Lung (tissue), 16 donors: ENCODE data around the gene IRS4. TPM values are rescaled to one million over a fixed set of nuclear protein-coding genes. Genes with fewer than 3 reads are reported as not detected.

Source experiments
- ATAC-seq: fragments of 200-7000 bp; cut with Tn5 transposase; one replicate; pipeline ENCODE4 v1.9.1; 2020; ENCODE audit warnings: moderate number of reproducible peaks; ENCODE audit not compliant: insufficient read depth, low FRiP score
- DNase-seq, 3 donors: peaks; one replicate each; pipeline ENCODE4 v3.0.0-alpha.2; 2013 to 2017
- H3K27ac ChIP-seq, 2 donors: one replicate each; pipeline ENCODE4 v1.5.1; 2013; ENCODE audit warnings: mild to moderate bottlenecking in 2 of 2, moderate library complexity in 2 of 2, control low read depth in 1 of 2, inconsistent platforms in 1 of 2, low read depth in 1 of 2, low read length in 1 of 2
- H3K27me3 ChIP-seq, 3 donors: one replicate each; pipeline ENCODE4 v1.5.1; 2013; ENCODE audit warnings: low read length in 2 of 3; ENCODE audit not compliant: control insufficient read depth in 3 of 3, insufficient read depth in 3 of 3
- H3K36me3 ChIP-seq, 4 donors: one replicate each; pipeline ENCODE4 v1.5.1; 2013; ENCODE audit warnings: low read length in 4 of 4, mild to moderate bottlenecking in 1 of 4, moderate library complexity in 1 of 4; ENCODE audit not compliant: control insufficient read depth in 4 of 4, insufficient read depth in 4 of 4
- H3K4me1 ChIP-seq, 5 donors: one replicate each; pipeline ENCODE4 v1.5.1; 2013; ENCODE audit warnings: low read length in 5 of 5, mild to moderate bottlenecking in 2 of 5, moderate library complexity in 1 of 5; ENCODE audit not compliant: control insufficient read depth in 5 of 5, insufficient read depth in 5 of 5
- H3K4me3 ChIP-seq: one replicate; pipeline ENCODE4 v1.5.1; 2013; ENCODE audit warnings: mild to moderate bottlenecking, control low read depth, moderate library complexity
- H3K9ac ChIP-seq, 2 donors: one replicate each; pipeline ENCODE4 v1.5.1; 2013; ENCODE audit warnings: low read length in 2 of 2, control low read depth in 1 of 2; ENCODE audit not compliant: insufficient read depth in 1 of 2
- H3K9me3 ChIP-seq, 4 donors: one replicate each; pipeline ENCODE4 v1.5.1; 2013; ENCODE audit warnings: low read length in 3 of 4, mild to moderate bottlenecking in 1 of 4, moderate library complexity in 1 of 4; ENCODE audit not compliant: control insufficient read depth in 4 of 4, insufficient read depth in 3 of 4
- WGBS, 2 donors: extraction: QIAGEN DNeasy Blood & Tissue Kit; methylation state at CpG; one replicate each; pipeline ENCODE4 v1.1.7; 2013; 5-methylcytosine and 5-hydroxymethylcytosine counted together
- long read RNA-seq, 5 donors: transcript quantifications; one replicate each; lab custom pipeline, GENCODE V29; 2026
- polyA plus RNA-seq, 2 donors: library from polyadenylated mRNA; stranded (reverse); fragments of 200-250 nt; gene quantifications; one replicate each; pipeline ENCODE4 v1.2.1, GENCODE V29; 2013
- total RNA-seq, 2 donors: library from RNA; depleted of rRNA in 1 of 2; stranded (reverse); fragments of >200 nt in 1 of 2; gene quantifications; one replicate each; pipeline ENCODE4 v1.2.1, GENCODE V29; 2014 to 2021
- TF ChIP-seq, protein P1 (sequence below): IDR thresholded peaks from 2 replicates; pipeline ENCODE4 v1.5.1; 2012; ENCODE audit warnings: mild to moderate bottlenecking; ENCODE audit errors: control extremely low read depth, extremely low read depth
- donor health status: control.
- donor health status: control.
- donor health status: Bipolar disorder and iron deficiency.
- donor health status: healthy.
- donor health status: DM: yes; HTN: yes; CAD: no.

Gene IRS4
- total RNA-seq (1 to 10 TPM in 1 of 2 donors, under 1 TPM in 1; 0.21 to 2.0 TPM), polyA plus RNA-seq (under 1 TPM; 0.04 to 0.05 TPM)
- long read RNA-seq, donor 1, partial matches to known transcripts, result 0 of 3 reads
- long read RNA-seq, donor 1, other reads (novel, unspliced or antisense), result 0 of 3 reads
- long read RNA-seq, donor 2, result 0 reads
- long read RNA-seq, donor 3, result 0 reads
- long read RNA-seq, donor 4, partial matches to known transcripts, result 0 of 1 reads
- long read RNA-seq, donor 4, other reads (novel, unspliced or antisense), result 0 of 1 reads
- long read RNA-seq, donor 5, transcript IRS4-201 (1 exons, 3,928 nt), result major isoform, 6 of 6 reads
- long read RNA-seq, donor 5, partial matches to known transcripts, result 0 of 6 reads
- long read RNA-seq, donor 5, other reads (novel, unspliced or antisense), result 0 of 6 reads

DNA sequence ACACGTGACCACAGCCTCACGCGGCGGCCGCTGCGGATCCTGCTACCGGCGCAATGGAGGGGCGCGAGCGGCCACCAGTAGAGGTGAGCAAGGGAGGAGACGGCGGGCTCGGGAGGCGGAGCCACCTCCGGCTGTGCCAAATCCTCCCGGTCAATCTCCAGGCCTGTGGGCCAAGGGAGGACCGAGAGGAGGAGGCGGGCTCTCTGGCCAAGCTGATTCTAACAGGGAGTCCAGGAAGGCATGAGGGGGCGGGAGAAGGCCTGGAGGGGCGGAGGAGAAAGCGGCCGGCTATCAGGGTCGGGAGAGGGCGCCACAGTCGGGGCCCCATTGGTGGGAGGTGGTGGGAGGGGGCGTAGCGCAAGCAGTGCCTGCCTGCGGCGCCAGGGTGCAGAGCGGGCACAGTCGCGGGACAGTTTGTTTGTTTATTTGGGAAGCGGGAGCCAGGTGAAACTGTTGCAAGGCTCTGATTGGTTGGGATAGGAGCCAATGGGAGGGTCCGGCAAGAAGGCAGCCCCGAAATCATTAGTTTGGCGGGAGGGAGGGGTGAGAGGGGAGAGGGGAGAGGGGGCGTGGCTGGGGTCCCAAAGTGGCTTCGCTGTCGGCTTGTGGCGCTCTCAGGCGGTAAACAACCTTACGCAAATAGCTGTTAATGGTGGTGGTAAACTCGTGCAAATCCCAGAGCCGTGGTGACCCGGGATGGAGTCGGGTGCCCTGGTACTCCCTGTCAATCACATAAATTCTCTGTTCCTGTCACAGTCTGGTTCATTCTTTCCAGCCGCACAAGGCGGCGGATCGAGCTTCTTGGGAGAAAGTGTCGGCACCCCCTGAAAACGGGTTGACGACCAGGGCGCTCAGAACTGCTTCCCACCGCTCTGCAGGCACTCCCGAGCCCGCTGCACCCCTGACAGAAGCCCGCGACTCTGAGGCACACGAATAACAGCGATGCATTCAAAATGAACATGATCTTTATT, at the start of gene IRS4:
TSS of gene IRS4 (minus strand) at position 55 of the 971 bp plus-strand sequence.
- peaks cover 0 to 15% (median 0%) of the 10 kb centered on the region in 4 donors for H3K9me3 ChIP-seq
- no peaks in the 10 kb centered on the region for H3K36me3 ChIP-seq
- H3K4me3 ChIP-seq, result no peak within 1 kb of the TSS
- peaks cover 0 to 9% (median 3%) of the 10 kb centered on the region in 5 donors for H3K4me1 ChIP-seq
- H3K27me3 ChIP-seq, result peaks cover 12 to 53% (median 52%) of the 10 kb centered on the region in 3 donors
- WGBS, 2 donors, result 2 to 32% methylated on average over 45 to 62 of the region's 62 CpGs
- TF ChIP-seq, protein P1, sequence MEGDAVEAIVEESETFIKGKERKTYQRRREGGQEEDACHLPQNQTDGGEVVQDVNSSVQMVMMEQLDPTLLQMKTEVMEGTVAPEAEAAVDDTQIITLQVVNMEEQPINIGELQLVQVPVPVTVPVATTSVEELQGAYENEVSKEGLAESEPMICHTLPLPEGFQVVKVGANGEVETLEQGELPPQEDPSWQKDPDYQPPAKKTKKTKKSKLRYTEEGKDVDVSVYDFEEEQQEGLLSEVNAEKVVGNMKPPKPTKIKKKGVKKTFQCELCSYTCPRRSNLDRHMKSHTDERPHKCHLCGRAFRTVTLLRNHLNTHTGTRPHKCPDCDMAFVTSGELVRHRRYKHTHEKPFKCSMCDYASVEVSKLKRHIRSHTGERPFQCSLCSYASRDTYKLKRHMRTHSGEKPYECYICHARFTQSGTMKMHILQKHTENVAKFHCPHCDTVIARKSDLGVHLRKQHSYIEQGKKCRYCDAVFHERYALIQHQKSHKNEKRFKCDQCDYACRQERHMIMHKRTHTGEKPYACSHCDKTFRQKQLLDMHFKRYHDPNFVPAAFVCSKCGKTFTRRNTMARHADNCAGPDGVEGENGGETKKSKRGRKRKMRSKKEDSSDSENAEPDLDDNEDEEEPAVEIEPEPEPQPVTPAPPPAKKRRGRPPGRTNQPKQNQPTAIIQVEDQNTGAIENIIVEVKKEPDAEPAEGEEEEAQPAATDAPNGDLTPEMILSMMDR, result no peak
- DNase-seq (peak; percentile 63 to 79 (median 68)), ATAC-seq (no peak)
- H3K9ac ChIP-seq, result no peak within 1 kb of the TSS
- no peak within 1 kb of the TSS for H3K27ac ChIP-seq

DNA sequence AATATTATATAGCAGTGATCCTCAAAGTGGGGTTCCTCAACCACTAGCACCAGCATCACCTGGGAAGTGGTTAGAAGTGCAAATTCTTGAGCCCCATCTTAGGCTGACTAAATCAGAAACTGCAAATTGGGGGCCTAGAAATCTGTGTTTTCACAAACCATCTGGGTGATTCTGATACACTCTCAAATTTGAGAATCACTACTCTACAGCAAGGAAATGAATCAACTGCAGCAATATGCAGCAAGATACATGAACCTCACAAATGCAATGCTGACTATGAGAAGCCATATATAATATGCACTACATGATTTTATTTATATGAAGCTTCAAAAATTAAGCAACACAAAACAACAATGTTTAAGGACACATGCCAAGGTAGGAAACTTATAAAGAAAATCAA, 36.2 kb upstream of the IRS4 start:
- no peak overlapping the region for H3K9ac ChIP-seq
- H3K9me3 ChIP-seq, result no peaks in the 10 kb centered on the region
- TF ChIP-seq, protein P1, result no peak
- H3K4me1 ChIP-seq, result no peaks in the 10 kb centered on the region
- no peaks in the 10 kb centered on the region for H3K36me3 ChIP-seq
- DNase-seq, result no peak
- H3K27ac ChIP-seq, result no peak overlapping the region
- no peak for ATAC-seq
- no peak overlapping the region for H3K4me3 ChIP-seq
- H3K27me3 ChIP-seq, result no peaks in the 10 kb centered on the region

DNA sequence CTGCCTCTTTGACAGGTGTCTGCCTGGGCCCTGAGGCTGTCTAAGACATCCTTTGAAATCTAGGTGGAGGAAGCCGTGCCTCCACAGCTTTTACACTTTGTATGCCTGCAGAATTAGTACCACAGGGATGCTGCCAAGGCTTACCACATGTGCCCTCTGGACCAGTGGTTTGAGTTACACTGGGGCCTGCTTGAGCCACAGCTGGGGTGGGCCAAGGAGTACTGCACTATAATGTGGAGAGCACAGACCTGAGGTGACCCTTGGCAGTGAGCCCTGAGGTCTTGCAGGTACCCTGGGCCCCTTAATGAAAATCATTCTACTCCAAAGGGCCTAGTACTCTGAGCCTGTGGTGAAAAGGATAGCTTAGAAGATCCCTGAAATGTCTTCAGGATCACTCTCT, 27.2 kb upstream of the IRS4 start:
- H3K27me3 ChIP-seq, result peaks cover 0 to 2% (median 0%) of the 10 kb centered on the region in 3 donors
- no peak overlapping the region for H3K4me3 ChIP-seq
- ATAC-seq (peak; percentile 11), DNase-seq (no peak)
- no peak overlapping the region for H3K9ac ChIP-seq
- no peaks in the 10 kb centered on the region for H3K36me3 ChIP-seq
- no peaks in the 10 kb centered on the region for H3K9me3 ChIP-seq
- no peak overlapping the region for H3K27ac ChIP-seq
- TF ChIP-seq, protein P1, result no peak
- 60 to 78% methylated on average over 1 of the region's 1 CpG for WGBS, 2 donors
- no peaks in the 10 kb centered on the region for H3K4me1 ChIP-seq
